PC-9 (cell line): ENCODE measurements around the gene KIAA0753. TPM values are rescaled to one million over a fixed set of nuclear protein-coding genes. Genes with fewer than 3 reads are reported as not detected.

Experiments
- BruUV-seq: library from RNA; stranded (reverse); fragments of 400-500 nt; replicated peaks from 2 replicates; lab custom pipeline; 2021; lab: Mats Ljungman, UMichigan
- CTCF ChIA-PET: fragments of 300-600 bp; sonication (Branson Sonifier 250); formaldehyde crosslinking; loops from one replicate; lab custom pipeline; 2022; ENCODE audit warnings: antibody characterized with exemption; lab: Charles Lee
- POLR2A ChIA-PET: fragments of 300-600 bp; sonication (Branson Sonifier 250); formaldehyde crosslinking; loops from one replicate; lab custom pipeline; 2022; ENCODE audit warnings: antibody characterized with exemption; ENCODE audit not compliant: unreplicated experiment; lab: Charles Lee
- DNase-seq, 2 experiments: peaks; one replicate each; pipeline versions ENCODE4 v3.0.0 to v3.0.0-alpha.2; 2015 to 2022; ENCODE audit warnings: mixed read lengths in 1 of 2
- H2AFZ ChIP-seq: fragments of 200-600 bp; sonication (generic); 2 replicates; pipeline ENCODE4 v1.8.1; 2017; ENCODE audit warnings: antibody characterized with exemption
- H3F3A ChIP-seq: fragments of 200-600 bp; sonication (generic); 2 replicates; pipeline ENCODE4 v1.8.1; 2017; ENCODE audit warnings: antibody characterized with exemption, mild to moderate bottlenecking, low read depth; ENCODE audit not compliant: insufficient read depth
- H3K27ac ChIP-seq: fragments of 200-600 bp; sonication (generic); 2 replicates; pipeline ENCODE4 v1.6.1; 2016; ENCODE audit warnings: mixed run types
- H3K27me3 ChIP-seq: fragments of 200-600 bp; sonication (generic); 2 replicates; pipeline ENCODE4 v1.6.1; 2016; ENCODE audit warnings: low read depth, mixed run types; ENCODE audit not compliant: insufficient read depth
- H3K36me3 ChIP-seq: fragments of 200-600 bp; sonication (generic); 2 replicates; pipeline ENCODE4 v1.6.1; 2016; ENCODE audit warnings: low read depth, mixed run types
- H3K4me1 ChIP-seq: fragments of 200-600 bp; sonication (generic); replicated peaks from 2 replicates; pipeline ENCODE4 v1.6.1; 2016; ENCODE audit warnings: mixed run types; ENCODE audit not compliant: insufficient read depth
- H3K4me2 ChIP-seq: fragments of 200-600 bp; sonication (generic); 2 replicates; pipeline ENCODE4 v1.6.1; 2017; ENCODE audit warnings: mixed run types
- H3K4me3 ChIP-seq: fragments of 200-600 bp; sonication (generic); 2 replicates; pipeline ENCODE4 v1.6.1; 2016; ENCODE audit warnings: mixed run types
- H3K79me2 ChIP-seq: fragments of 200-600 bp; sonication (generic); 2 replicates; pipeline ENCODE4 v1.6.1; 2017; ENCODE audit warnings: low read depth, mixed run types
- H3K9me2 ChIP-seq: fragments of 200-600 bp; sonication (generic); 2 replicates; pipeline ENCODE4 v1.8.1; 2017; ENCODE audit warnings: mild to moderate bottlenecking; ENCODE audit not compliant: insufficient read depth
- H3K9me3 ChIP-seq: fragments of 200-600 bp; sonication (generic); 2 replicates; pipeline ENCODE4 v1.8.1; 2016; ENCODE audit warnings: low read depth; ENCODE audit not compliant: insufficient read depth
- H4K20me1 ChIP-seq: fragments of 200-600 bp; sonication (generic); 2 replicates; pipeline ENCODE4 v1.8.1; 2017; ENCODE audit not compliant: insufficient read depth
- CTCF ChIP-seq: fragments of 200-600 bp; sonication (generic); conservative IDR thresholded peaks from 2 replicates; pipeline ENCODE4 v1.6.1; 2017; ENCODE audit warnings: mixed run types, antibody characterized with exemption, mild to moderate bottlenecking, moderate library complexity
- EZH2 ChIP-seq: fragments of 200-600 bp; sonication (generic); IDR thresholded peaks from 2 replicates; pipeline ENCODE4 v1.8.0; 2017; ENCODE audit warnings: antibody characterized with exemption, low read depth
- intact Hi-C: fragments of 100-400 bp; cut with micrococcal nuclease; formaldehyde crosslinking; loops from one replicate; pipeline ENCODE4 v1.10.0; 2022; ENCODE audit not compliant: unreplicated experiment
- total RNA-seq: library from RNA; stranded (reverse); gene quantifications from 2 replicates; pipeline ENCODE4 v1.2.3, GENCODE V29; 2021

The KIAA0753 gene
- total RNA-seq, 1 experiment from 2014 or later = 47.0 TPM

- Histone ChIP-seq H3K27ac (no peak overlapping the region), H3K79me2 (no peaks in the 10 kb centered on the region), H2AFZ (no peak overlapping the region), H3K9me2 (no peaks in the 10 kb centered on the region), H3K36me3 (0 out of 2 replicates have a peak, but pooled peaks cover 10% of the 10 kb centered on the region), H3K9me3 (no peaks in the 10 kb centered on the region), H3K4me2 (no peak overlapping the region), H3K4me1 (no peaks in the 10 kb centered on the region), H3K27me3 (no peaks in the 10 kb centered on the region), H3K4me3 (no peak overlapping the region), H4K20me1 (no peaks in the 10 kb centered on the region), H3F3A (0 out of 2 replicates have a peak, but pooled peaks cover 7% of the 10 kb centered on the region)
- ChIA-PET CTCF (interaction anchor here (0.6 kb wide), 1 partner anchor 26 kb away, joined by 3 read pairs; no protein-coding TSS in a partner anchor), POLR2A (no interaction called here)
- no peak for TF ChIP-seq EZH2
- no peak for TF ChIP-seq CTCF
- intact Hi-C loops = loop anchor here (2.0 kb wide), 2 partner anchors 17 to 103 kb away; no protein-coding TSS in a partner anchor
- no peak for DNase-seq
- no TSS peak for BruUV-seq
Observed at GRCh38 chr17:6576038-6576785, 64.3 kb downstream of the KIAA0753 start.

- Histone ChIP-seq H3F3A (0 out of 2 replicates have a peak, but pooled peaks cover 7% of the 10 kb centered on the region), H4K20me1 (no peaks in the 10 kb centered on the region), H3K36me3 (0 out of 2 replicates have a peak, but pooled peaks cover 10% of the 10 kb centered on the region), H3K79me2 (no peaks in the 10 kb centered on the region), H3K4me2 (no peak overlapping the region), H2AFZ (no peak overlapping the region), H3K4me1 (no peaks in the 10 kb centered on the region), H3K9me2 (no peaks in the 10 kb centered on the region), H3K27ac (no peak overlapping the region), H3K9me3 (no peaks in the 10 kb centered on the region), H3K27me3 (no peaks in the 10 kb centered on the region), H3K4me3 (no peak overlapping the region)
- CTCF ChIA-PET = no interaction called here
- POLR2A ChIA-PET = no interaction called here
- DNase-seq = no peak
- no TSS peak for BruUV-seq
- TF ChIP-seq CTCF (no peak), EZH2 (no peak)
- intact Hi-C loops = no loop called here
Observed at GRCh38 chr17:6575596-6575988, 64.9 kb downstream of the KIAA0753 start.

GRCh38 chr17:6574687-6575595 lies 65.6 kb downstream of the KIAA0753 start:
- Histone ChIP-seq H3K27me3 (no peaks in the 10 kb centered on the region), H3K79me2 (no peaks in the 10 kb centered on the region), H3K4me3 (no peak overlapping the region), H3K9me2 (no peaks in the 10 kb centered on the region), H3K36me3 (0 out of 2 replicates have a peak, but pooled peaks cover 10% of the 10 kb centered on the region), H3K4me2 (no peak overlapping the region), H4K20me1 (no peaks in the 10 kb centered on the region), H3K27ac (no peak overlapping the region), H3K4me1 (no peaks in the 10 kb centered on the region), H3K9me3 (no peaks in the 10 kb centered on the region), H2AFZ (no peak overlapping the region), H3F3A (0 out of 2 replicates have a peak, but pooled peaks cover 7% of the 10 kb centered on the region)
- TF ChIP-seq EZH2 (no peak), CTCF (no peak)
- ChIA-PET POLR2A (no interaction called here), CTCF (interaction anchor here (0.6 kb wide), 1 partner anchor 102 kb away, joined by 3 read pairs; no protein-coding TSS in a partner anchor)
- DNase-seq = no peak
- BruUV-seq = no TSS peak
- intact Hi-C loops = no loop called here
